ENCODE data around the gene SNX25.

DNA sequence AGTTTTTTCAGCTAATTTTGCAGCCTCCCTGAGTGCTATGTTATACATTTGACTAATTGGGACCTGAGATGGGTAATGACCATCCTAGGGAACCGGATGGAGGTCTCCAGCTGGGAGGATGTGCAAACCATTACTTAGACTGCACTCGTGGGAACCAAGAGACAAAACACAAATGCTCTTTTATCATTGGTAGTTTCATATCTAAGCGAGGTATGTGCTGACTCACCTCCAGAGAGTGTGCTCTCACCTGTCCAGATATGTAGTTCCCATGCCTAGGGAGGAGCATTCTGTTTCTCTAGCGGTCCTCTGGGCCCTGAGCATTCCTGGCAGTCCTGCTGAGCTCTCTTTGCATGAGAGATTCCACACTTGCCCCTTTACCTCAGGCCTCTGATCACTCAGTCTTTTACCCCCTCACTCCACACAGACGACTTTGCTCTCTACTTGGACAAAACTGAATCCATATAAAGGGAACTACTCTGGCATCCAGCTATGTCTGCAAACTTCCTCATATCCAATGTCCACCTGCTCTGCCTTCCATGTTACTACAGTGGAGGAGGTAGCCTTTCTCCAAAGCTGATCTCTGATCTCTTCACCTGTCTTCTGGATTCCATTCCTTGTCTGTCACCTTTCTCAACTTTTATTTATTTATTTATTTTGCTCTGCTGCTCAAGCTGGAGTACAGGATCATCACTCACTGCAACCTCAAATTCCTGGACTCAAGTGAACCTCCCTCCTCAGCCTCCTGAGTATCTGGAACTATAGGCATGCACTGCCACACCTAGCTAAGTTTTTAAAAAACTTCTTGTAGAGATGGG lies 97.9 kb downstream of the SNX25 start:
- no peak for TF ChIP-seq GATA2 (IDR thresholded peaks at IDR 0.05; ENCODE audit: low read depth, low read length)
- no peak for TF ChIP-seq GATA3 (IDR thresholded peaks at IDR 0.05; ENCODE audit: low read depth, low read length)
